GM21825 (cell line): ENCODE measurements around the gene C2CD4A.
"Not testable (repeated sequence)": the region's sequence is repeated elsewhere in the genome, so short reads cannot be mapped to it uniquely, and the experiment has no call there.

Source experiments
- ATAC-seq: cut with Tn5 transposase; IDR thresholded peaks from one replicate; pipeline ENCODE4 v1.9.1; 2021; ENCODE audit warnings: mild to moderate bottlenecking, moderate library complexity; ENCODE audit not compliant: unreplicated experiment

C2CD4A gene, protein sequence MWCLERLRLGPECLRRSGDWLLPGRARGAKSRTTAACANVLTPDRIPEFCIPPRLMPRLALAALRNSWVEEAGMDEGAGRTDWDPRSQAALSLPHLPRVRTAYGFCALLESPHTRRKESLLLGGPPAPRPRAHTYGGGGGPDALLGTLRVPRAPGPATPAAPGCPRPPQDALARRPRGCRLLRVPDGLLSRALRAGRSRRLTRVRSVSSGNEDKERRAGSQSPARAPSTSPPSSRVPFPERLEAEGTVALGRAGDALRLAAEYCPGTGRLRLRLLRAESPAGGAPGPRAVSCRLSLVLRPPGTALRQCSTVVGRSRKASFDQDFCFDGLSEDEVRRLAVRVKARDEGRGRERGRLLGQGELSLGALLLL

GRCh38 chr15:62066663-62067447 lies at the start of gene C2CD4A:
Gene C2CD4A, plus strand, starts transcription at chr15:62066977. Its CDS starts 637 bp downstream, at chr15:62067614.
- ATAC-seq, result no peak

- no peak for ATAC-seq
Measured at GRCh38 chr15:62020576-62021160, 46.1 kb upstream of the C2CD4A start.

DNA sequence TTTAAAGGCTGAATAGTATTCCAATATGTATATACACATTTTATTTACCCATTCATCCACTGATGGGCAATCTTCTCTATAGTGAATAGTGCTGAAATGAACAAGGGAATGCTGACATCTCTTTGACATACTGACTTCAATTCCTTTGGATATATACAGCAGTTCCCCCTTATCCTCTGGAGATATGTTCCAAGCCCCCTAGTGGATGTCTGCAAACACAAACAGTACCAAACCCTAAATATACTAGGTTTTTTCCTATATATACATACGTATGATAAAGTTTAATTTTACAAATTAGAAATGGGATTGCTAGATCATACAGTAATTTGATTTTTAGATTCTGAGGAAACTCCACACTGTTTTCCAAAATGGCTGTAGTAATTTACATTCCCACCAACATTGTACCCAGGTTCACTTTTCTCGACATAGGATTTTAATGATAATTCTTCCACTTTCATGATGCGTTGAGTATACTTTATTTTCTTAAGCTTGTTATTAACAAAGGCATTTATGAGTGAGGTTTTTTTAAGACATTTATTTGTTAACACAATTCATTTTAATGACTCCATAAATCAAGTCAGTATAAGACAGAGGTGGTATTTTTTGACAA lies 44.7 kb upstream of the C2CD4A start:
- no peak for ATAC-seq

DNA sequence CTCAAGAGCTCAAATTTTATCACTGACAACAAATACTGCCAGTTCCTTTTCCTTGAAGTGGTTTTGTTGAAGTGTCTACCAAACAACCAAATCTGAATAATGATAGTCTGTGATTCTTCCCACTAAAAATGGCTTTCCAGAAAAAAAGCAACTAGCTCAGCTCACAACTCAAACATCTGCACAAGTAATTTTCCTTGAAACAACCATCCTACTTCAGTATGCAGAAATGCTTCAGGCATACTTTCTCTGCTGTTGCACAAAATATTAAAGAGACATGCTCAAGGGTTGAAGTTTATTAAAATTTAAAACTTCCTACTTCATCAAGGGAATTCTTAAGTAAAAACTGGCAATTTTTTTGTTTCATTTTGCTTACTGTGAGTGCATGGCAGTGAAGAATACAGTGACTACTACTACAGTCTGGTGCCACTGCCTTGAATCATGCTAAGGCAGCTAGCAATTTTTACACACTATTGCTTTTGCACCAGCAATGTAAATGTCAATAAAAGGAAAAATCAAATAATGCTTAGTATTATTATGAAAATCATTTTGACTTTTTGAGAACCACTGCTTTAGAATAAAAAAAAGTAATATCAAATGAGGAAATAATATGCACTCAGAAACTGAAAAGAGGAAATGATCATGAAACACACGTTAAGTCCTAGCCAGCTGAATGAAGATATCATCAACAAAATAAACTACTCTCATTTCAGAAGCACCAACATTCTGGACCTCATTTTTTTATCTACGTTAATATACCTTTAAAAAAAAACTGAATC lies 40.1 kb upstream of the C2CD4A start:
- no peak for ATAC-seq

DNA sequence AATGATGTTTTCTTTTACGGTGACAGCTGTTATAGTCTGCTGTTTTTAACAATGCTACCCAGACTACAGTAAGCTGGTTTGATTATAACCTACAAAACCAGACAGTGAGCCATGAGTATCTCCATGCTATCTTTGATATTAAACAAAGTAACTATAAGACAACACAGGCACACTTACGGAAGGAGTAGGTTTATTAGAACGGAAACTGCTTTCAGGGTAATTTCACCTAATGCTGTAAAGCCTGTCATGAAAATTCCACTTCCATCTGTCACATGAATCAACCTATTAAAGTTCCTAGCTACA lies 39.6 kb upstream of the C2CD4A start:
- ATAC-seq, result no peak

DNA sequence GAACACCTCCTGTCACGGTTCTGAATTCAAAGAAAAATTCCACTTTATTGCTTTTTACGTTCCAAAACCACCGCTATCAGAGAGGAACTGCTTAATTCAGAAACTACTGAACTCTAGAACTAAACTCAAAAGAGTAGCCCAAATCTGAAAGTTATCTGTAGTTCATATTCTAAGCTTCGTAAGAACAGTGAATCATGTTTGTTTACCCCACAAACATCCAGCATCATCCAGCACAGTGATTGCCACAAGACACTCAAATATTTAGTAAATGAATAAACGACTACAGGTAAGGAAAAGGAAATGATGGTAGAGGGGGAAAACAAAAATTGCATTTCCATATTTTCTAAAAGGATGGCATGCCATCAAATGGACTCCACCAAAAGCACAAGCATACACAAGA lies 38.9 kb upstream of the C2CD4A start:
- ATAC-seq, result no peak

GRCh38 chr15:62035256-62035924 lies 31.4 kb upstream of the C2CD4A start:
- no peak for ATAC-seq

GRCh38 chr15:62046078-62046743 lies 20.6 kb upstream of the C2CD4A start:
- ATAC-seq, result peak; percentile 86

DNA sequence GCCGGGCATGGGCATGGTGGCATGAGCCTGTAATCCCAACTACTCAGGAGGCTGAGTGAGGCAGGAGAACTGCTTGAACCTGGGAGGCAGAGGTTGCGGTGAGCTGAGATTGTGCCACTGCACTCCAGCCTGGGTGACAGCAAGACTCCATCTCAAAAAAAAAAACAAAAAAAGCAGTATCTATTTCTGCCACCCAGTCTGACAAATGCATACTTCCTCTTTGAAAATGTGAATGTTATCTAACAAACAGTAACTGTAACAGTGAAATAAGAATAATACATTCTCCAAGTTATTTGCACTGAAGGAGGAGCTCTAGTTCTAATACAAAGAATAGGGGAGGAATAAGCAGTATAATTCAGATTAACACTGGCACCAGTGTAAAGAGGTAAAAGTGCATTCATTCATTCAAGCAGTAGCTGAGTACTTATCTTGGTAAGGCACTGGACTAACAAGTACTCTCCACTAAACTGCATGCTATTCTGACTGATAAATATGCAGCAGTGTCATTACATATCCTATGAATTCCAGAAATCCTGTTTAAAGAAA lies 19.4 kb upstream of the C2CD4A start:
- no peak for ATAC-seq

GRCh38 chr15:62048254-62048653 lies 18.5 kb upstream of the C2CD4A start:
- ATAC-seq, result not testable (repeated sequence)

DNA sequence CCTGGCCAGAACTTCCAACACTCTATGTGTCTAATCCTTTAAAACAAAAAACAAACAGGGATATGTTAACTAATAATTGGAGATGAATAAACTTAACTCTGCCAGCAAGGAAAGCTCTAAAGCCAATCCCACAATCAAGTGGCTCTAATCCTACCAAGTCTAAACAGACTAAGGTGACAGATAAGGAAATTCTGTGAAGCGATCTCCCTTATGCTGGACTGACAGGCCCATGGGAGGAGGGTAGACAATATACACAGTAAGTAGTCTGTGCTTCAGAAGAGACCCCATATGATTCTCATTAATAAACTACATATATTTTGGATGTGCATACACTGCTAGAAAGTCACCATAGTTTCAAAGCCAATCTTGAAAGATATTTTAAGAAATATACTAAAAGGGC lies 16.7 kb upstream of the C2CD4A start:
- no peak for ATAC-seq

GRCh38 chr15:62051166-62051565 lies 15.6 kb upstream of the C2CD4A start:
- ATAC-seq, result no peak

- no peak for ATAC-seq
Measured at GRCh38 chr15:62052713-62053112, 14.1 kb upstream of the C2CD4A start.

DNA sequence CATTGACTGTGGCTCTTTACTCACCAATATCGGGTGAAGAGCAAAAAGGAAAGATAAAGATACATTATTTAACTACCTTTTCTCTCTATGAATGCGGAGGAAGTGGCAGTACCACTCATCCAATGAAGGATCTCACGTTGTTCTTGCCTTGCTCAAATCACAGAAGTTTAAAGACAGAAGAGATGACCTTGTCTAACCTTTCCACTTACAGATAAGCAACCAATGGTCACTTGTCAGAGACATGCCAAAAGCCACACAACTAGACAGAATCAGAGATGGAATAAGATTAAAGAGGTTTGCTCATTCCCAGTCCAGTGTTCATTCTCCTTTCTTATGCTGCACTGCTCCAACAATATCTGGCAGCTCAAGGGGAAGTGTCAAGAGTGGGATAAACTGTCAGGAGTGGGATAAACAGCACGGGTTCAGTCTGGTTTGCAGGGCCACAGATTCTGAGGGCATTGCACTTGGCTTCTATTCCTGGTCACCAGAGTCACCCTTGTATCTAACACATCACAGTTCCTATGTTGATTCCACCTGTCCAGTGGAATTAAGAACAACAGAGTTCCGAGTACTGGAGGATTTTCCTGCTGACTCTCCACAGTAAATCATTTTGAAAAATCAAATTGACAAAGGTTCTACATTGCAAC lies 13.2 kb upstream of the C2CD4A start:
- ATAC-seq, result no peak

DNA sequence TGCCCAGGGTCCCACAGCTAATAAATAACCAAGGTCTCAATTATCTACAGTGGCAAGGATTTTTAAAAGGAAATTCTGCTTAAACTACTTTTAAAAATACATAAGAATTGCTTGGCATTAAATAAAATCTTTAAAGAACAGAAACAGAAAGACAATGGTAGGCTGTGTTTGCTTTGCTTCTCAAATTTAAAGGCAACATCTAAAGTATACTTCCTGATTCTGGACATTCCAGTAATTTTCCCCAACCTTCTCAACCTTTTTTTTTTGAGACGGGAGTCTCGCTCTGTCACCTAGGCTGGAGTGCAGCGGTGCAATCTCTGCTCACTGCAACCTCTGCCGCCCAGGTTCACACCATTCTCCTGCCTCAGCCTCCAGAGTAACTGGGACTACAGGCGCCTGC lies 11.8 kb upstream of the C2CD4A start:
- no peak for ATAC-seq

DNA sequence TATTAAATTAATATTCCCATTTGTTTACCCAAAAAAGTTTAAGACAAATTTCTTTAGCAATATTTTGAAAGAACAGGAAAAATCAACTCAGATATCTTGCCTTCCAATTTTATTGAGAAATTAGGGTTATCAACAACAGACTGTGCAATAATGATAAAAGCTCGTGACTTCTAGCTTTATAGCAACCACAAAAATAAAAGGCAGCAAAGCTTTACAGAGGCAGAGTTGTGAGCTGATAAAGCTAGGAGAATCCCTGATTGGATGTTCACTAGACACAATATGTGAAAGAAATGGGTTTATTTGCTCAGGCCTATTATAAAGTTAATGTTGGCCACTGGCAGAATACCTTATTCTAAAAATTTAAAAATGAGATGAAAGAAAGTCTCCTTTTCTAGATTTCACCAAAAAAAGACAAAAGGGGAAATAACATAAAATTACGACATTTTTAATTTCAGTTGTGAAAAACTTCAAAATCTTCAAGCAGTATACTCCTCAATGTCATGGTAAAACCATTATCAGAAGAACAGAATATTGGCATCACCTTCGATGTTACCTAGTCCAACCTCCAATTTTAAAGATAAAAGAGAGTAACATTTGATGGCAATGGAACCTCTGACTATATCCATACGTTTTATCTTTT lies 9.3 kb upstream of the C2CD4A start:
- no peak for ATAC-seq

GRCh38 chr15:62058327-62059028 lies 8.3 kb upstream of the C2CD4A start:
- ATAC-seq, result no peak
